NCI-H226 (cell line): ENCODE measurements around the gene STAT2.
A peak's percentile ranks its signal among the peaks of the same experiment; 100 is the strongest.
"Not testable (repeated sequence)": the region's sequence is repeated elsewhere in the genome, so short reads cannot be mapped to it uniquely, and the experiment has no call there.

Experiments used
- DNase-seq: peaks from one replicate; pipeline ENCODE4 v3.0.0-alpha.2; 2015

Gene STAT2

DNA sequence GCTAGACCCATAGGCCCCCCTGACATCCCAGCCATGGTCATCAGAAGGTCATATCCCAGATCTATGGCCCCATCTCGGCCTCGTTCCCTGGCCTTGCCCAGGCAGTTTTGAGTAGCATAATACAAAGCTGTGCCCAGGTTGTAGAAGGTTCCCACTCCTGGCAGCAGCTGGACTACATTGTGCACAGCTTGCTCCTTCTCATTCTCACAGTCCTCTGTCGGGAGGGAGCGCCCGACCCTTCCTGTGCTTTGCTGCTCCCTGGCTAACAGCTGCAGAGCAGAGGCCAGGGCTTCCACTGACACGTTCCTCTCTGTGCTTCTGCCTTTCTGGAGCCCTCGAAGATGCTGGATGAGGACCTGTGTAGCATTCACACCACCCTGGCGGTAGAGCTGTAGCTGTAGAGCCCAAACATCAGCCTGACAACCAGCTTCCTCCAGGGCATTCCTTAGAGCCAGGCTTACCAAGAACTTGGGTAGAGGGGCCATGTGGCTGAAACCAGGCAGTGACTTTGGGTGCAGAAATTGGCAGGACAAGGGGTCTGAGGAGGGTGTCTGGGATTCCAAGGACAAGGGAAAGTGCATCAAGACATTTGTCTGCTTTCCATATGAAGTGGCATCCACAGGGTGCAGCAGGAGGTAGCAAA lies 1.7 kb upstream of the STAT2 start:
- no peak for DNase-seq

DNA sequence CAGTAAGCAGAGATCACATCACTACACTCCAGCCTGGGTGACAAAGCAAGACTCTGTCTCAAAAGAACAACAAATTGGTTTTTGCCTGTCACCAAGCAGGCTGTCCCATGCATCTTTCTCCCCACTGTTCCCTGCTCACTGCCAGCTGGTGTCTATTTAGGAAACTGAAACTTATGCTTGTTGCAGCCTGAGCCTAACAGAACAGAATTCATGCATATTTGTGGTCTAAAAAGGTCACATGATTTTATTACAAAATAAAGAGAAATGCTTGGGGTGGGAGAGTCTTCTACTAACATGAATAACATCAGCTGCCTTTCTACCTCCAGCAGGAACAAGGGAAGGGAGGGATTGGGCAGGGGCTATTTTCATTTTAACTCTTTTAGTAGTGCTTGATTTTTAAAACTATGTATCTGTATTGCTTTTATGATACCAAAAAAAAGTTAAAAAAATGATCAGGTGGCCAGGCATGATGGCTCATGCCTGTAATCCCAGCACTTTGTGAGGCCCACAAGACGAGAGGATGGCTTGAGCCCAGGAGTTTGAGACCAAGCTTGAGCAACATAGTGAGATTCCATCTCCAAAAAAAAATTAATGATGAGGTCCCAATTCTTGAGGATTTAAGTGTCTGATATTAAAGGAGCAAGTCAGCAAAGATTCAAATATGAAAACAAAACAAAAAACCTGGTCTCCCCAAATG lies 923 bp downstream of the STAT2 start:
- peak; percentile 63 for DNase-seq

DNA sequence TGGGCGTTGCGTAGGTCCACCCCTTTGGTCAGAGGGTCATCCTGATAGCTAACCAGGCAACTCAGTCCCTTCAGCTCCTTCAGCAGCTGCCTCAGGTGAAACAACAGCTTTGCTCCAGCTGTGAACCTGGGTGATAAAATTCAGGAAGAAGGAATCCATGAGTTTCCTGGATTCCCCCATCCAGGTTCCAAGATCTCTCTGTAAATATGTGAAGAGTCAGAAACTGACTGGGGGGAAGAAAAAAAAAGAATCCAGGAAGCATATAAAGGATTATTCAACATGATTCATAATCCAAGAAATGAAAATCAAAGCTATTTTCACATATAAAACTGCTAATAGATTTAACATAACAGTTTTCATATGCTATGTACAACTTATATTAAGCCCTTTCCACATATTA lies 8.6 kb downstream of the STAT2 start:
- DNase-seq: no peak

DNA sequence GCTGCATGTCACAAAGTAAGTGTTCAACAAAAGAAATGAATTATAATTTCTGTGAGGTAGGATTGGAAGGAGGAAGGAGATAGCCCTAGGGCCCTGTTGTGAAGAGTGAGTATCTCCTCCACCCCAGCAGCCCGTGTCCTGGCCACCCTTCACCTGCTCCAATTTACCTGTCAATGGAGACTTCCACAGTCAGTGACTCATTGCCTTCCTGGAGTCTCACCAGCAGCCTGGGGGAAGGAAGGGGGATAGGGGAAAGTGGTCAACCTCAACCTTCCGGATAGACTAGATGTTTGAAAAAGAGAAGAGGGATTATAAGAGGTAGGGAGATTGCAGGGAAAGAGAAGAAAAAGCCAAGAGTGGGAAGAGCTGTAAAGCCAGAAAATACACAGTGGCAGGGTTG lies 9.2 kb downstream of the STAT2 start:
- DNase-seq: no peak

DNA sequence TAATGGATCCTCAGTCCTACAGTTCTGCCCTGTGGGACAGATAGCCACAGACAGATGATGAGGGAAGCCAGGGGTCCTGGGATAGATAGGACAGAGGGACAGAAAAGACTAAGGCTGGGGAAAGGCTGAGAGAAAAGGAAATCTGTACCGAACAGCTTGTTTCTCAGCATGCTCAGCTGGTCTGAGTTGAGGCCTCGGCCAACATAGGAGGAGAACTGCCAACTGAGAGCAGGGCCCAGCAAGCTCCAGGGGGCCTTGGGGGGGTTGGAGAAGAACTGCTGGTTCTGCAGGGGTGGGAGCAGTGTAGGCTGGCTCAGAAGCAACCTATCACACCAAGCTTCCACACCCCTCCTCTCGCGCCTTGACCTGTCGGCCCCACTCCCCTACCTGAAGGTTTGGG lies 11.1 kb downstream of the STAT2 start:
- no peak for DNase-seq

DNA sequence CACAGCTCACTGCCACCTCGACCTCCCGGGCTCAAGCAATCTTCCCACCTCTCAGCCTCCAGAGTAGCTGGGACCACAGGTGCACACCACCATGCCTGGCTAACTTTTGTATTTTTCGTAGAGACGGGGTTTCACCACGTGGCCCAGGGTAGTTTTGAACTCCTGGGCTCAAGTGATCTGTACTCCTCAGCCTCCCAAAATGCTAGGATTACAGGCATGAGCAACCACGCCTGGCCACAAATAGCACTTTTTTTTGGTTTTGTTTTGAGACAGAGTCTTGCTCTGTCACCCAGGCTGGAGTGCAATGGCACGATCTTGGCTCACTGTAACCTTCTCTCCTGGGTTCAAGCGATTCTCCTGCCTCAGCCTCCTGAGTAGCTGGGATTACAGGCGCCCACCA lies 12.7 kb downstream of the STAT2 start:
- not testable (repeated sequence) for DNase-seq

DNA sequence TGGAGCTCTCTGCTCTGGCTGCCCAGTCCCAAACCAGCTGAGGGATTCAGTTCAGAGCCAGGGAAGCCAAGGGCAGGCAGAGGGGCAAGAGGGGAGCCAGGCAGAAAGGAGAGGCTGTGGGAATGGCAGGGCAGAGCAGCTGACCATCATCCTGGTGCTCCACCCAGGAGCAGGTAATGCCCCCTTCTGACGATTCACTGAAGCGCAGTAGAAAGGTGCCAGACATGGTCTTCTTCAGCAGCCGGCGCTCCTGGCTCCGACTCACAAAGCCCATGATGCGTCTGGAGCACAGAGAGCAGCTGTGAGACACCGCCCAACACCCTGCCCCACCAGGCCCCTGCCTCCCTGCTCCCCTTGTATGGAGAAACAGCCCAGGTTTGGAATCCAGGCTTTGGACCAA lies 13.2 kb downstream of the STAT2 start:
- DNase-seq: no peak

DNA sequence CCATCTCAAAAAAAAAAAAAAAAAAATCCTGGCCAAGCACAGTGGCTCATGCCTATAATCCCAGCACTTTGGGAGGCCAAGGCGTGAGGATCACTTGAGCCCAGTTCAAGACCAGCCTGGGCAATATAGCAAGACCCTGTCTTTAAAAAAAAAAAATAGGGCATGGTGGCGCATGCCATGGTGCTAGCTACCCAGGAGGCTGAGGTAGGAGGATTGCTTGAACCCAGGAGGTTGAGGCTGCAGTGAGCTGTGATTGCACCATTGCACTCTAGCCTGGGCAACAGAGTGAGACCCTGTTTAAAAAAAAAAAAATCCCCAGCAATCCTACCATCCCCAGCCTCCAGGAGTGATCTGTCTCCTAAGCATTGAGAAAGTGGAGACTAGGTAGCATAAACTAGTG lies 17.6 kb downstream of the STAT2 start:
- not testable (repeated sequence) for DNase-seq

DNA sequence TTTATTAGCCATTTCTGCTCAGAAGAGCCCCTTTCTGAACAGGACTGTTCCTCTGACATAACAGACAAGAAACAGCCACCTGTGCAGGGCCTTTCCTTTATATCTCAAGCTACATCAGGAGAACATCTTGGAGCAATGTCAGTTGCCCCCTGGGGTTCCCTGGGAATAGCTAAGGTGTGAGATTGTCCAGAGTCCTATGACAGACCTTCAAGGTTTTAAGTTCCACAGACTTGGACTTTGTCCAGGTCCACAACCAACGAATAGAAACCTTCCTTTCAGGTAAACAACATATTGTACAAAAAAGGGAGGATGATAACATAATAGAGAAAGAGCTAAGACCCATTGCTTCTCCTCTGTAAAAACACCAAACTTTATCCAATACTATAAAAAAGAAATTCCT lies 18.3 kb downstream of the STAT2 start:
- no peak for DNase-seq

DNA sequence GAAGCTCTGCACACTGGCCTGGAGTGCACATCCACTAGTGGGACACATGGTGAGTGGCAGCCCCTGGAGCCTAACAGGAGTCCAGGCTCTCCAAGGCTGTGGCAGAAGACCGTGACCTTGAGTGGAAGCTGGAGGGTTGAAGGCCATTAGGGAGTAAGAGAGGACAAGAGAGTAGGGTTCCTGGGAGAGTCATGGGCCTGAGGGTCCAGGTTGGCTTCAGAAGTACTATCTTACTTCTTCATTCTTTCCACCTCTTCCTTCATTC lies 20.8 kb downstream of the STAT2 start:
- DNase-seq: no peak

DNA sequence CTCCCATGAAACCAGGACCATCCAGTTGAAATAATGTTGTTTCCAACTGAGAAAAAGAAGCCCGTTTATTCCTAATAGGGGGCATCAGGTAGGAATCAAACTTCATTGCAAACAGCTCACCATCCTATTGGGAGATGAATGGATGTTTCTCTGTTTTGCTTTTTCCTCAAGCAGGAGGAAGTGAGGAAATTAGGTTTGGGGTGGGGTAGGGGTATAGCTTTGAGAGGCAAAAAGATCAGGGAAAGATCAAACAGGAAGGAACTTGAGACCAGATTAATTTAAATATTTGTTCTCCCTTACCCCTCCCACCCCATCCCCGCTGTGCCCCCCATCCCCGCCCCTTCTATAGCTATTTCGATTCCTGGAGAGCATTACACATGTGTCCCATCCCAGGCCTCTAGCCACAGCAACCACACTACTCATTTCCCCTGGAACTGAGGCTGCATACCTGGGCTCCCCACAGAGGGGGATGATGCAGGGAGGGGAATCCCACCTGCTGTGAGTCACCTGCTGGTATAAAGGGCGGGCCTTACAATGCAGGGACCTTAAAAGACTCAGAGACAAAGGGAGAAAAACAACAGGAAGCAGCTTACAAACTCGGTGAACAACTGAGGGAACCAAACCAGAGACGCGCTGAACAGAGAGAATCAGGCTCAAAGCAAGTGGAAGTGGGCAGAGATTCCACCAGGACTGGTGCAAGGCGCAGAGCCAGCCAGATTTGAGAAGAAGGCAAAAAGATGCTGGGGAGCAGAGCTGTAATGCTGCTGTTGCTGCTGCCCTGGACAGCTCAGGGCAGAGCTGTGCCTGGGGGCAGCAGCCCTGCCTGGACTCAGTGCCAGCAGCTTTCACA lies 21.4 kb downstream of the STAT2 start, which contains the start of gene IL23A:
Gene IL23A (plus strand): TSS at position 577 of the 850 bp plus-strand sequence. CDS start 161 bp downstream, at position 738.
- peak; percentile 45 for DNase-seq

DNA sequence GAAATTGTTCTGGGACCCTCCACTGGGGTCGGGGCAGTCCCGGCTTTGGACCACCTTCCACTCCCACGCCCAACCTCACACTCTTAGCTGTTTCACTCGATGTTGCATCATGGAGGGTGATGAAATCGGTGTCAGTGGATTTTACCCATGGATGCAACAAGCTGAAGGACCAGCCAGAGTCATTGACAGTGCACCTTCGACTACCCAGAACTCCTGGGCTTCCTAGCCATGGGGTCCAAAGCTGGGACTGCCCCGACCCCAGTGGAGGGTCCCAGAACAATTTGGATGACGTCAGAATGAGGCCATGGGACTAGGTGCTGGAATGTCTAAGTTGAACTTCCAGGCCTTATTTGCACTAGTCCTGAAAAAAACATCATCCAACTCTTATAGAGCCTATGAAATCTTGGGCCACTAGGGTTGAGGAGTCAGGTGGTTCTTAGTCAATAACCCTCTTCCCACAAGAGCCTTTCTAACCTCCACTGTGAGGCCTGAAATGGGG lies 22.1 kb downstream of the STAT2 start:
- DNase-seq: no peak

DNA sequence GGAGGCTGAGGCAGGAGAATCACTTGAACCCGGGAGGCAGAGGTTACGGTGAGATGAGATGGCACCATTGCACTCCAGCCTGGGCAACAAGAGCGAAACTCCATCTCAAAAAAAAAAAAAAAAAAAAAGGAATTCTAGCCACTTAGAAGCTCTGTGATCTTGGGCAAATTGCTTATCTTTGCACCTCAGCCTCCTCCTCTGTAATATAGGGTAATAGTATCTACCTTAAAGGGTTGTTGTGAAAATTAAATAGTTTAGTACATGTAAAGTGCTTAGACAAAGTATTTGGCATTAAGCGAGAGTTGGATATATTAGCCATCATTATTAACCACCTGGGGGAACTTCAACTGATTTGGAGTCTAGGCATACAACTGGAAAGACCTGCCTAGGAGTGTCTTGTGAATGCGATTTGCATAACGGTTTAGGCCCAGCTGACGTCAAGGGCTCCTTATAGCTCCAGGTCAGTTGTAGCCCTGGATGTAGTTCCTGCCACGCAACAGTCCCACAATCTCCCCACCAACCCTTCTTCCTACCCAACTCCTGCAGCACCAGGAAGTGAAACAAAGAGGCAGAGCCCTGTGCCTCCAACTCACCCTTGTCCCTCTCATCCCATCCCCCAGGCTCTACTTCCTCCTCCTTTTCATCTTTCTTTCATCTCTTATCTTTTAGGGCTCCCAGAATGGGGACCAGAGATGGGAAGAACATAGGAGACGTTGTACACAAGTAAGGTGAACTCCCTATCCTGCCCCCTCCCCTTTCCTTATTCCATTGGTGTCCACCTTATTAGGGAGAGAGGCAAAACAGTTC lies 23.3 kb downstream of the STAT2 start:
- no peak for DNase-seq

DNA sequence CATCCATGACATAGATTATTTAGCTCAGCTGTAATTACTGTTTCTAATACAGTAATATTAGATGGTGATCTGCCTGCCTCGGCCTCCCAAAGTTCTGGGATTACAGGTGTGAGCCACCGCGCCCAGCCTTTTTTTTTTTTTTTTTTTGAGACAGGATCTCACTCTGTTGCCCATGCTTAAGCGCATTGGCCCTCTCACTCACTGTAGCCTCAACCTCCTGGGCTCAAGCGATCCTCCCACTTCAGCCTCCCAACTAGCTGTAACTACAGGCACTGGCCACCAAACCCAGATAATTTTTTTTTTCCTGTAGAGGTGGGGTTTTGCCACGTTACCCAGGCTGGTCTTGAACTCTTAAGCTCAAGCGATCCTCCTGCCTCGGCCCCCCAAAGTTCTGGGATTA lies 24.4 kb downstream of the STAT2 start:
- DNase-seq: not testable (repeated sequence)

DNA sequence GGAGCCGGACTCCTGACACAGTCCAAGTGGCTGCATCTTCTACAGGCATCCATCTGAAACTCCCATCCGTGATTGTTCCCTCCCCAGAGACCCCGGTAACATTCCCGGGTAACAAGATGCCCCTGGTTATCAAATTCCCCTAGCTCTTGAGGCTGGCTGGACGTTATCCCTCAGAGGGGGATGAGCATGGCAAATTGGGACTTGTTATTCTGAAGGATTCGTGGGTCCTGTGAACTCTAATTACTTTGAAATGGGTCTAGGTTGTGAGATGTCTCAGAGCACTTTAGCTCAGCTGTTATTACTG lies 25.5 kb downstream of the STAT2 start:
- no peak for DNase-seq

DNA sequence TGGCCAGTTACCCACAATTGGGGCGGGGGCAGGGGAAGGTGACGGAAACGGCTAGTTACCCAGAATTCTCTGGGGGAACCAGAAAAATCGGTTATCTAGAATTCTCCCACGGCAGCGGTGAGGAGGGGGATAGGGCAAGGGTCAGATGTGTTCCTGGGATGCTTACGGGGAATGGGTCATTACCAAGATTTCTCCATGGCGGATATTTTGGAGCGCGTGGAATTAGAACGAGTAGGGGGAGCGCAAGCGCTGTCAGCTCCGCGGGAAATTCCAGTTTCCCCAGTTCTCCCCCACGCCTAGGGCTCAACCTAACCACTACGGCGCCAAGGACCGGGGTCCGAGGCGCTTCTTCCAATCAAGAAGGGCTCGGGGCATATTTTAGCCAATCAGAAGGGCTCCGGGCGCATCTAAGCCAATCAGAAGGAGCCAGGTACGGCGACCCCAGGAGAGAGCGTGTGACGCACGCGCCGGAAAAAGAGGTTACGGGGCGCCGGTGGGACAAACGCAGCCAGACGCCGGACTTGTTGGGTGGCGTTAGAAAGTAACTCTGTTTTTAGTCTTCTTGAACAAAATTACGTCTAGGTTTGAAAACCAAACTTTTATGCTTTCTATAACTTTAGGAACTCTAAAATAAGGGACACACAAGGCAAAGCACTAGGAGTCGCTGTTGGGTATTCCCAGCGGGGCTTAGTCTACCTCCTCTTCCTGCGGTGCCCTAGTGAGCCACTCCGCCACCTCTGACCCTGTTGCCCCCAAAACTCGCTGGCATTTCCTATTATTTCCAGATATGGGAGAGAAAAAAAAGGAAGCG lies 26.0 kb downstream of the STAT2 start, which contains the start of gene PAN2:
Gene PAN2 (minus strand): TSS at position 322 of the 811 bp plus-strand sequence. CDS start 906 bp downstream, outside the sequence.
- DNase-seq: peak; percentile 100

DNA sequence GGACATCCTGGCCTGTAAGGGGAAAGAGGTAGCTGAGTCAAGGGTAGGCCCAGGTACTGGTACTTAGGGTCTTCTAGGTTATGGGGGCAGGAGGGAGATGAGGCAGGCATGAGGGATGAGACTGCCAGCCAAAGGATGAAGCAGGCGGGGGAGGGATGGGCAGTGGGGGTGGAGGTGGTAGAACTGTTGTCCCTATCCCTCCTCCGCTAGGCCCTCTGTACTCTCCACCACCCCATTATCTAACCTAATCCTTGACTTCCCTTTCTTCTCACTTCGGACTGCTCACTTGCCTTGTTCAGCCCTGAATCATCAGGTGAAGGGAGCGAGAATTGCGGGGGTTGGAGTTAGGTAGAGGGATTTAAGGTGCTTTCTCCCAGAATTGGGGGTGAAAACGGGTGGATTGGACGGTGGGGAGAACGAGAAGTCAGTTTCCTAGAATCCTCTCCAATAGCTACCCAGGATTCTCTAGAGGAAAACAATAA lies 26.7 kb downstream of the STAT2 start:
- DNase-seq: no peak

DNA sequence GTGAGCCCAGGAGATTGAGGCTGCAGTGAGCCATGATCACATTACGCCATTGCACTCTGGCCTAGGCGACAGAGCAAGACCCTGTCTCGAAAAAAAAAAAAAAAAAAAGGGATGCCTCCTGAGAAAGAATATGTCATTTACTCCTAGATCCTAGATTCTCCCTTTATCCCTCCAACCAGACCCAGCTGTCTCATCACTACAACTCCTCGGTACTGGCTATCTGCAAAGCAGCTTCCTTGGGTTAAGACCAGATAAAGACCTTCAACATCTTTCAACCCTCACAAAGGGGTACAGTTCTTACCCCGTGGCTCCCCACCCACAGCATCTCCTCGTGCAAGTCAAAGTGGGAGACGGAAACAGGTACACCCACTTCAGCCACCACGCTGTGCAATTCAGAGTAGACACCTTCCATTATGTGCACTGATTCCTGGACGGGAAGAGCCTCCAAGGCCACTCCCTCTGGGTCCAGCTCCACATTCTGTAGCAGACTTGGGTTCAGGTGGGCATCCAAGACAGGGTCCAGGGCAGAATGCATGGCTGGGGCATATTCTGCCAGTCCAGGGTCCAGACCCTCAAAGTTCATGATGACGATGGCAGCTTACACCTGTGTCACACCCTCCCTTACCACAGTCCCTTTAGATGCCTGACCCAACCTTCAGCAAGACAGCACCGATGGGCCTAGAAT lies 27.3 kb downstream of the STAT2 start:
- no peak for DNase-seq

DNA sequence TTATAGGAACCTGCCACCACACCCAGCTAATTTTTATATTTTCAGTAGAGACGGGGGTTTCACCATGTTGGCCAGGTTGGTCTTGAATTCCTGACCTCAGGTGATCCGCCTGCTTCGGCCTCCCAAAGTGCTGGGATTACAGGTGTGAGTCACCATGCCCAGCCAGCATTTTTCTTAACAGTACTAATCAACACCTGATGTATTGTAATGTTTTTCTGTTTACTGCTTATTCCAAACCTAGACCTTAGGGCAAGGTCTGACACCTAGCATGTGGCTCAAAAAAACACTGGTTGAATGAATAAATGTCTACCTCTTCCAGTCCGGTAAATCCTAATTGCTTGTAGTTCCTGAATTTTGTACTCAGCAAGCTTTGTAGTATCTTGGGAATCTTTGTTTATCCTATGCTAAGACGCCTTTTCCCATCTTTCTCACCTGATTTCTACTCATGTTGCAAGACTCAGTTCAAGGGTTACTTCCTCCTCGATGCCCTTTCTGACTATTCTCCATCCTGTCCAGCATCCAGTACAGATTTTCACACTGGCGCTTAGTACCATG lies 28.9 kb downstream of the STAT2 start:
- no peak for DNase-seq

DNA sequence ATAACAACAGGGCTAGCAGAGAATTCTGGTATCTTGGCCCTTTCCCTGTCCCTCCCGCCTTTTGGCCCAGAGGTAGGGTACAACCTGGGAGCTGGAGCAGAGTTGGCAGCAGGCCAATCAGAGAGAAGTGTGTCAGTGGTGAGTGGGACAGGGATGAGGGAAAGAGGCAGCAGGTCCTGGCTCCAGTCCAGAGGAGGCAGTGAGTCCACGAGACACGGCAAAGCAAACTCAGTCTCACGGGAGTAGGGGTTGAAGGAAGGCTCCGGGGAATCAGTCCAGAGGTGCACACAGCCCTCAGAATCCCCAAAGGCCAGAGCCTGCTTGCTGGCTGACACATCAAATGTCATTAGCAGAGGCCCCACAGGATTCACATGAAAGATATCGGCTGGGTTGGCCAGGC lies 33.4 kb downstream of the STAT2 start:
- DNase-seq: peak; percentile 0

DNA sequence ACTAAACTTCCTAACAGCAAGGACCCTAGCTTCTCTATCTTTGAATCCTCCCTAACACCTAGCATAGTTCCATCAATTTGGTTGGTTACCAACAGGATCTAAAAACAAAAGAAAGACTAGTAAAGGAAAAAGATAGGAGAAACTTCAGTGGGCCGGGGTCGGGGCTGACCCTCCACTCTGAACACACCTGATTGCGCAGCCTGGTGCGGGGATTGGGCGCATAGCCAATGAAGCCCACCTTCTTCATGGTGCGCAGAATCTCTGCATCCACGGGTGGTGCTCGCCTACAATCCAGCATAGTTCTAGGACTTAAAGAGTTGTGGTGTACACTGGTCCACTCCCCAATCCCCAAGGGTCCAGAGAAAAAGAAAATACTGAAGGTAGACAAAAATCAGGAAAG lies 33.8 kb downstream of the STAT2 start:
- peak; percentile 0 for DNase-seq
